K562 (cell line): ENCODE measurements around the gene SPATA13. TPM values are rescaled to one million over a fixed set of nuclear protein-coding genes. Genes with fewer than 3 reads are reported as not detected.

Experiments used
- ATAC-seq: fragments of 200-7000 bp; cut with Tn5 transposase; 3 replicates; pipeline ENCODE4 v1.9.1; 2020; ENCODE audit warnings: moderate library complexity
- BruUV-seq: library from RNA; stranded (reverse); fragments of 400-500 nt; replicated peaks from 2 replicates; lab custom pipeline; 2021; lab: Mats Ljungman, UMichigan
- CTCF ChIA-PET: fragments of 300-600 bp; formaldehyde crosslinking; extraction: SDS; loops from one replicate; lab custom pipeline; 2021; ENCODE audit warnings: low intra/inter-chr PET ratio; lab: Yijun Ruan, JAX
- POLR2A ChIA-PET: fragments of 300-600, 350-650 bp; sonication (Branson Sonifier 250); formaldehyde crosslinking; extraction: SDS; loops from one replicate; lab custom pipeline; 2021; ENCODE audit warnings: antibody characterized with exemption, inconsistent platforms; lab: Yijun Ruan, JAX
- DNase-seq, 4 experiments: peaks; one replicate each; pipeline versions ENCODE4 v3.0.0 to v3.0.0-alpha.2; 2011 to 2018; ENCODE audit warnings: low spot score in 3 of 4, mixed read lengths in 3 of 4; ENCODE audit errors: extremely low read depth in 1 of 4
- FAIRE-seq: peaks from 2 replicates; lab custom pipeline; 2011; peaks lifted over from hg19 to GRCh38; lab: Jason Lieb, UNC
- H2AFZ ChIP-seq: 2 replicates; pipeline ENCODE4 v1.6.0; 2011; ENCODE audit warnings: low read depth, low read length, control low read depth, inconsistent platforms
- H3K27ac ChIP-seq: fragments of 200-600 bp; 3 replicates; pipeline ENCODE4 v1.8.0; 2011; ENCODE audit warnings: low read depth, mild to moderate bottlenecking, control low read depth, inconsistent platforms, low read length, moderate library complexity, mixed read lengths; ENCODE audit errors: extremely low read depth
- H3K27me3 ChIP-seq, 2 experiments: fragments of 300-600 bp in 1 of 2; 2 replicates in 1 of 2; 3 replicates in 1 of 2; pipeline versions ENCODE4 v1.6.0 to v1.8.0; 2011; ENCODE audit warnings: inconsistent platforms in 2 of 2, low read length in 2 of 2, mild to moderate bottlenecking in 1 of 2, mixed read lengths in 1 of 2, moderate library complexity in 1 of 2; ENCODE audit not compliant: control insufficient read depth in 2 of 2, insufficient read depth in 2 of 2
- H3K36me3 ChIP-seq: fragments of 300-600 bp; 3 replicates; pipeline ENCODE4 v1.8.0; 2011; ENCODE audit warnings: mild to moderate bottlenecking, low read length, inconsistent platforms; ENCODE audit not compliant: control insufficient read depth, insufficient read depth
- H3K4me1 ChIP-seq, 2 experiments: fragments of 200-600 bp in 1 of 2; replicated peaks in 1 of 2; 2 replicates in 1 of 2; 3 replicates in 1 of 2; pipeline versions ENCODE4 v1.5.1 to v1.8.0; 2011; ENCODE audit warnings: inconsistent platforms in 2 of 2, low read length in 2 of 2, mild to moderate bottlenecking in 1 of 2, mixed read lengths in 1 of 2, moderate library complexity in 1 of 2; ENCODE audit not compliant: control insufficient read depth in 2 of 2, insufficient read depth in 2 of 2
- H3K4me2 ChIP-seq: 2 replicates; pipeline ENCODE4 v1.6.1; 2011; ENCODE audit warnings: low read length, control low read depth, inconsistent platforms, mixed read lengths; ENCODE audit not compliant: insufficient read depth
- H3K4me3 ChIP-seq: fragments of 200-600 bp; sonication (generic), shearing (Covaris generic); 2 replicates; pipeline ENCODE4 v1.5.1; 2016; ENCODE audit warnings: control low read depth, inconsistent platforms
- H3K79me2 ChIP-seq: fragments of 200-600 bp; 3 replicates; pipeline ENCODE4 v1.8.0; 2011; ENCODE audit warnings: low read length, inconsistent platforms; ENCODE audit not compliant: control insufficient read depth, insufficient read depth
- H3K9ac ChIP-seq, 2 experiments: 2 replicates each; pipeline versions ENCODE4 v1.6.0 to v1.6.1; 2011; ENCODE audit warnings: low read depth in 2 of 2, low read length in 2 of 2, control low read depth in 1 of 2, inconsistent platforms in 1 of 2, mild to moderate bottlenecking in 1 of 2, mixed read lengths in 1 of 2; ENCODE audit not compliant: insufficient read depth in 1 of 2
- H3K9me1 ChIP-seq: one replicate; pipeline ENCODE4 v1.6.0; 2011; ENCODE audit warnings: inconsistent platforms, mild to moderate bottlenecking, low read length, moderate library complexity; ENCODE audit not compliant: control insufficient read depth, insufficient read depth
- H3K9me3 ChIP-seq: replicated peaks from 2 replicates; pipeline ENCODE4 v1.5.1; 2011; ENCODE audit warnings: low read depth, low read length, inconsistent platforms; ENCODE audit not compliant: control insufficient read depth, insufficient read depth
- H4K20me1 ChIP-seq: replicated peaks from 2 replicates; pipeline ENCODE4 v1.6.1; 2011; ENCODE audit warnings: low read length, inconsistent platforms, mixed read lengths; ENCODE audit not compliant: control insufficient read depth, insufficient read depth
- BRCA1 ChIP-seq, 2 experiments: fragments of 450-650 bp in 1 of 2; sonication (generic) in 1 of 2; formaldehyde crosslinking in 1 of 2; IDR thresholded peaks; 2 replicates each; pipeline versions ENCODE4 v1.5.0 to v1.6.1; 2017 to 2020; ENCODE audit warnings: mild to moderate bottlenecking in 1 of 2, missing genetic modification reagents in 1 of 2
- CBFA2T2 ChIP-seq: fragments of 450-650 bp; conservative IDR thresholded peaks from 2 replicates; pipeline ENCODE4 v1.6.1; 2017; ENCODE audit warnings: mild to moderate bottlenecking
- CHD1 ChIP-seq: fragments of 200-600 bp; sonication (generic); IDR thresholded peaks from one replicate; pipeline ENCODE4 v1.6.1; 2012; ENCODE audit warnings: mild to moderate bottlenecking, moderate library complexity, low read length, inconsistent platforms
- CHD2 ChIP-seq: IDR thresholded peaks from 2 replicates; pipeline ENCODE4 v1.6.1; 2011; ENCODE audit warnings: low read depth, low read length
- CREBBP ChIP-seq: IDR thresholded peaks from one replicate; pipeline ENCODE4 v1.6.1; 2012; ENCODE audit warnings: low read depth, mild to moderate bottlenecking, control low read depth, inconsistent platforms, low read length
- E2F5 ChIP-seq: sonication (generic); formaldehyde crosslinking; IDR thresholded peaks from 2 replicates; pipeline ENCODE4 v1.8.0; 2022; ENCODE audit warnings: mild to moderate bottlenecking, missing genetic modification reagents
- FOXM1 ChIP-seq, 2 experiments: fragments of 450-650 bp in 1 of 2; sonication (generic) in 1 of 2; formaldehyde crosslinking in 1 of 2; IDR thresholded peaks; 2 replicates each; pipeline versions ENCODE4 v1.6.1 to v1.9.0; 2017 to 2022; ENCODE audit warnings: low read depth in 2 of 2, mild to moderate bottlenecking in 2 of 2, missing genetic modification reagents in 1 of 2, moderate library complexity in 1 of 2
- SPI1 ChIP-seq: IDR thresholded peaks from 2 replicates; pipeline ENCODE4 v1.6.1; 2011; ENCODE audit warnings: low read depth, low read length, control low read depth, borderline replicate concordance
- USF1 ChIP-seq: sonication (generic); formaldehyde crosslinking; IDR thresholded peaks from 2 replicates; pipeline ENCODE4 v1.9.0; 2022; ENCODE audit warnings: mild to moderate bottlenecking, missing genetic modification reagents
- ZMIZ1 ChIP-seq, 2 experiments: fragments of 150-350 bp in 1 of 2; IDR thresholded peaks; 2 replicates each; pipeline ENCODE4 v1.6.1; 2012 to 2016; ENCODE audit warnings: low read depth in 2 of 2, low read length in 2 of 2, mild to moderate bottlenecking in 1 of 2, moderate library complexity in 1 of 2
- ZNF224 ChIP-seq: sonication (generic); formaldehyde crosslinking; IDR thresholded peaks from 2 replicates; pipeline ENCODE4 v1.8.0; 2022; ENCODE audit warnings: mild to moderate bottlenecking, missing genetic modification reagents
- ZNF384 ChIP-seq: IDR thresholded peaks from 2 replicates; pipeline ENCODE4 v1.6.1; 2012; ENCODE audit warnings: low read depth, low read length, improper control_type of control experiment
- WGBS: fragments of 100-300 bp; shearing (Covaris generic); methylation state at CpG from one replicate; pipeline ENCODE4 v1.1.6; 2016; ENCODE audit warnings: low coverage, mixed read lengths; ENCODE audit not compliant: insufficient coverage; ENCODE audit errors: missing lambda C conversion rate; 5-methylcytosine and 5-hydroxymethylcytosine counted together
- in situ Hi-C: fragments of 300-500 bp; cut with MboI; formaldehyde crosslinking; loops from 4 replicates; pipeline ENCODE4 v1.15.0; 2018; ENCODE audit warnings: inconsistent platforms, mixed read lengths
- intact Hi-C: fragments of 100-400 bp; cut with micrococcal nuclease; formaldehyde crosslinking; loops from 2 replicates; pipeline ENCODE4 v1.14.2; 2022
- polyA plus RNA-seq, 8 experiments: library from polyadenylated mRNA; depleted of rRNA in 4 of 8; stranded (reverse) in 5 of 8; unstranded in 3 of 8; fragments of >200 nt; fragmentation: Nextera tagmentation in 2 of 8; fragmentation: Illumina TruSeq in 1 of 8; extraction: Ambion mirVana in 2 of 8; extraction: Trizol in 1 of 8; gene quantifications; 2 replicates each; pipeline versions ENCODE4 v1.2.1 to v1.2.3, GENCODE V29; 2011 to 2014; ENCODE audit warnings: inconsistent platforms in 1 of 8, missing spikeins in 1 of 8
- total RNA-seq, 7 experiments: library from RNA; depleted of rRNA in 6 of 7; stranded (reverse); fragments of >200 nt in 6 of 7; fragmentation: Illumina TruSeq in 2 of 7; extraction: Trizol in 2 of 7; gene quantifications; 2 replicates each; pipeline versions ENCODE4 v1.2.1 to v1.2.3, GENCODE V29; 2011 to 2021; ENCODE audit warnings: low replicate concordance in 1 of 7
- TF ChIP-seq, protein P1 (sequence below): fragments of 250-450 bp; sonication (Bioruptor Pico); IDR thresholded peaks from 2 replicates; pipeline ENCODE4 v1.5.0; 2020; ENCODE audit warnings: mild to moderate bottlenecking

SPATA13 gene
- total and polyA plus RNA-seq, 9 of the 15 experiments (the other 6 are each of a cell fraction or from before 2014, with no cell fraction given) = 0.08 to 0.99 (median 0.21) TPM; not detected in 2

DNA sequence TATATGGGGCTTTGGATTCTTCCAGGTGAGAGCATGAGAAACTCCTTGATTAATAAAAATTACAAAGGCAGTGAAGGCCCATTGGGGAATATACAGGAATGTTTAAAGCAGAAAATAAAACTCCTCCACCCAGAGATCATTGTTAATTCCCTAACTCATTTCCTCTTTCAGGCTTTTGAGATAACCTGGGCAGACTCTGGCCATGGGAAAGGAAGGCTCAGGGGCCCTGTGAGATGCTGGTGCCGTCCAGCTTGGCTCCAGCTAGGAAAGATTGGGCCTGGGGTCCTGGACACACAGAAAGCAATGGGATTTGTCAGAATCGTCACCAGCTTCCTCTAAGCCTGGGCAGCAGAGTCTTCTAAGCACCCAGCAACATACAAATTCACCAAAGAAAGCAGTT lies 36.8 kb upstream of the SPATA13 start:
- BruUV-seq = no TSS peak
- H3K9me1 ChIP-seq = no peaks in the 10 kb centered on the region
- no peak overlapping the region for H2AFZ ChIP-seq
- no peak for FAIRE-seq
- no peaks in the 10 kb centered on the region for H4K20me1 ChIP-seq
- H3K27me3 ChIP-seq = no peaks in the 10 kb centered on the region
- ATAC-seq = no peak
- H3K4me2 ChIP-seq = no peak overlapping the region
- H3K36me3 ChIP-seq = no peaks in the 10 kb centered on the region
- in situ Hi-C loops (no loop called here), intact Hi-C loops (no loop called here)
- POLR2A ChIA-PET = no interaction called here
- H3K79me2 ChIP-seq = no peaks in the 10 kb centered on the region
- no peaks in the 10 kb centered on the region for H3K9me3 ChIP-seq
- H3K9ac ChIP-seq = no peak overlapping the region
- 0% methylated on average over 2 of the region's 2 CpGs for WGBS
- H3K4me1 ChIP-seq = no peaks in the 10 kb centered on the region
- DNase-seq = no peak
- no peak overlapping the region for H3K27ac ChIP-seq
- CTCF ChIA-PET = no interaction called here
- H3K4me3 ChIP-seq = no peak overlapping the region
- TF ChIP-seq CREBBP (no peak), ZMIZ1 (IDR thresholded peaks at IDR 0.05; ENCODE audit: low read depth in 2 of 2, low read length in 2 of 2) (no peak), ZNF224 (CRISPR knock-in tag) (no peak), BRCA1 (IDR thresholded peaks at IDR 0.05) (no peak), BRCA1 (CRISPR knock-in tag; IDR thresholded peaks at IDR 0.05) (no peak), CBFA2T2 (no peak), FOXM1 (IDR thresholded peaks at IDR 0.05; ENCODE audit: low read depth) (no peak), FOXM1 (CRISPR knock-in tag; IDR thresholded peaks at IDR 0.05; ENCODE audit: low read depth) (no peak), ZNF384 (no peak), E2F5 (CRISPR knock-in tag) (no peak), CHD2 (no peak), SPI1 (no peak), CHD1 (no peak), USF1 (CRISPR knock-in tag) (no peak)
- TF ChIP-seq, protein P1, sequence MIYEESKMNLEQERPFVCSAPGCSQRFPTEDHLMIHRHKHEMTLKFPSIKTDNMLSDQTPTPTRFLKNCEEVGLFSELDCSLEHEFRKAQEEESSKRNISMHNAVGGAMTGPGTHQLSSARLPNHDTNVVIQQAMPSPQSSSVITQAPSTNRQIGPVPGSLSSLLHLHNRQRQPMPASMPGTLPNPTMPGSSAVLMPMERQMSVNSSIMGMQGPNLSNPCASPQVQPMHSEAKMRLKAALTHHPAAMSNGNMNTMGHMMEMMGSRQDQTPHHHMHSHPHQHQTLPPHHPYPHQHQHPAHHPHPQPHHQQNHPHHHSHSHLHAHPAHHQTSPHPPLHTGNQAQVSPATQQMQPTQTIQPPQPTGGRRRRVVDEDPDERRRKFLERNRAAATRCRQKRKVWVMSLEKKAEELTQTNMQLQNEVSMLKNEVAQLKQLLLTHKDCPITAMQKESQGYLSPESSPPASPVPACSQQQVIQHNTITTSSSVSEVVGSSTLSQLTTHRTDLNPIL (CRISPR knock-in tag) = no peak
